H1 (cell line): Measurements from ENCODE around the gene NSUN2. TPM values are rescaled to one million over a fixed set of nuclear protein-coding genes. Genes with fewer than 3 reads are reported as not detected.

Experiments
- CTCF ChIA-PET: fragments of 300-600 bp; sonication (Branson Sonifier 250); formaldehyde crosslinking; loops from one replicate; lab custom pipeline; 2021; ENCODE audit not compliant: partially characterized antibody; lab: Charles Lee
- POLR2A ChIA-PET: fragments of 300-600 bp; sonication (Branson Sonifier 250); formaldehyde crosslinking; loops from one replicate; lab custom pipeline; 2021; ENCODE audit warnings: inconsistent platforms; ENCODE audit not compliant: partially characterized antibody; lab: Charles Lee
- DNase-seq, 2 experiments: peaks; one replicate each; pipeline versions ENCODE4 v3.0.0 to v3.0.0-alpha.2; 2010 to 2022; ENCODE audit warnings: low spot score in 2 of 2, low read depth in 1 of 2, mixed read lengths in 1 of 2
- FAIRE-seq: peaks from 2 replicates; lab custom pipeline; 2011; peaks lifted over from hg19 to GRCh38; lab: Jason Lieb, UNC
- H2AFZ ChIP-seq: 2 replicates; pipeline ENCODE4 v1.8.1; 2012; ENCODE audit warnings: low read length, inconsistent platforms
- H2AK5ac ChIP-seq: 2 replicates; pipeline ENCODE4 v1.6.1; 2013; ENCODE audit warnings: low read depth, low read length
- H2BK120ac ChIP-seq: replicated peaks from 2 replicates; pipeline ENCODE3; 2013; ENCODE audit warnings: low read depth, low read length, inconsistent platforms
- H2BK12ac ChIP-seq: 2 replicates; pipeline ENCODE4 v1.6.1; 2013; ENCODE audit warnings: low read depth, low read length
- H2BK15ac ChIP-seq: 2 replicates; pipeline ENCODE4 v1.6.1; 2013; ENCODE audit warnings: low read length
- H2BK20ac ChIP-seq: 2 replicates; pipeline ENCODE4 v1.6.1; 2013; ENCODE audit warnings: low read length
- H2BK5ac ChIP-seq: 2 replicates; pipeline ENCODE4 v1.6.1; 2013; ENCODE audit warnings: low read depth, low read length
- H3K14ac ChIP-seq: 2 replicates; pipeline ENCODE4 v1.6.1; 2013; ENCODE audit warnings: inconsistent platforms; ENCODE audit not compliant: insufficient read length
- H3K18ac ChIP-seq: 2 replicates; pipeline ENCODE4 v1.6.1; 2013; ENCODE audit warnings: low read length; ENCODE audit errors: extremely low read depth
- H3K23ac ChIP-seq: 2 replicates; pipeline ENCODE4 v1.6.1; 2013; ENCODE audit warnings: inconsistent platforms; ENCODE audit not compliant: insufficient read length
- H3K23me2 ChIP-seq: 2 replicates; pipeline ENCODE4 v1.6.1; 2013; ENCODE audit warnings: low read depth, low read length
- H3K27ac ChIP-seq: 2 replicates; pipeline ENCODE4 v1.6.1; 2011; ENCODE audit warnings: low read depth, low read length, inconsistent platforms
- H3K27me3 ChIP-seq, 4 experiments: replicated peaks in 1 of 4; 1 replicate in 1 of 4; 2 replicates in 3 of 4; pipeline versions ENCODE4 v1.6.1 to v1.8.1; 2011 to 2013; ENCODE audit warnings: low read length in 3 of 4, mild to moderate bottlenecking in 3 of 4, inconsistent platforms in 2 of 4, mixed read lengths in 2 of 4, moderate library complexity in 1 of 4; ENCODE audit not compliant: control insufficient read depth in 3 of 4, insufficient read depth in 3 of 4; ENCODE audit errors: extremely low read depth in 1 of 4
- H3K36me3 ChIP-seq, 4 experiments: 2 replicates each; pipeline versions ENCODE4 v1.6.1 to v1.8.1; 2011 to 2013; ENCODE audit warnings: mild to moderate bottlenecking in 4 of 4, low read length in 3 of 4, moderate library complexity in 2 of 4, control low read depth in 1 of 4, inconsistent platforms in 1 of 4; ENCODE audit not compliant: insufficient read depth in 4 of 4, control insufficient read depth in 2 of 4
- H3K4ac ChIP-seq: replicated peaks from 2 replicates; pipeline ENCODE3; 2013; ENCODE audit warnings: low read length, low read depth, mixed read lengths, inconsistent platforms; ENCODE audit not compliant: insufficient read length
- H3K4me1 ChIP-seq, 4 experiments: replicated peaks in 1 of 4; 1 replicate in 1 of 4; 2 replicates in 3 of 4; pipeline versions ENCODE4 v1.6.1 to v1.8.1; 2011 to 2013; ENCODE audit warnings: low read length in 3 of 4, inconsistent platforms in 2 of 4, mixed read lengths in 1 of 4; ENCODE audit not compliant: insufficient read depth in 4 of 4, control insufficient read depth in 3 of 4
- H3K4me2 ChIP-seq, 2 experiments: 2 replicates each; pipeline versions ENCODE4 v1.6.1 to v1.8.1; 2011 to 2013; ENCODE audit warnings: low read depth in 2 of 2, low read length in 2 of 2, control low read depth in 1 of 2, inconsistent platforms in 1 of 2, mild to moderate bottlenecking in 1 of 2; ENCODE audit not compliant: insufficient read depth in 1 of 2
- H3K4me3 ChIP-seq, 4 experiments: fragments of 200-600, 300-600 bp in 1 of 4; sonication (generic), shearing (Covaris generic), sonication (Bioruptor Twin) in 1 of 4; 2 replicates each; pipeline versions ENCODE4 v1.5.1 to v1.8.1; 2011 to 2016; ENCODE audit warnings: low read length in 4 of 4, low read depth in 3 of 4, control low read depth in 2 of 4, inconsistent platforms in 2 of 4, mild to moderate bottlenecking in 2 of 4, mixed read lengths in 1 of 4, moderate library complexity in 1 of 4; ENCODE audit not compliant: insufficient read depth in 2 of 4; ENCODE audit errors: extremely low read depth in 1 of 4
- H3K56ac ChIP-seq: replicated peaks from 2 replicates; pipeline ENCODE3; 2013; ENCODE audit warnings: low read depth, mild to moderate bottlenecking, mixed read lengths, low read length, inconsistent platforms; ENCODE audit not compliant: insufficient read length
- H3K79me1 ChIP-seq: 2 replicates; pipeline ENCODE4 v1.6.1; 2013; ENCODE audit warnings: low read depth, low read length, control low read depth
- H3K79me2 ChIP-seq, 2 experiments: 2 replicates each; pipeline versions ENCODE4 v1.6.1 to v1.8.1; 2012 to 2013; ENCODE audit warnings: low read length in 2 of 2, mild to moderate bottlenecking in 2 of 2, inconsistent platforms in 1 of 2; ENCODE audit not compliant: insufficient read depth in 2 of 2, control insufficient read depth in 1 of 2
- H3K9ac ChIP-seq, 4 experiments: replicated peaks in 1 of 4; 1 replicate in 1 of 4; 2 replicates in 3 of 4; pipeline versions ENCODE4 v1.6.1 to v1.8.1; 2011 to 2013; ENCODE audit warnings: low read depth in 3 of 4, low read length in 3 of 4, control low read depth in 2 of 4, mild to moderate bottlenecking in 2 of 4, moderate library complexity in 2 of 4, inconsistent platforms in 1 of 4; ENCODE audit errors: extremely low read depth in 1 of 4
- H3K9me3 ChIP-seq, 2 experiments: 2 replicates each; pipeline versions ENCODE4 v1.6.1 to v1.8.1; 2012 to 2013; ENCODE audit warnings: mild to moderate bottlenecking in 2 of 2, moderate library complexity in 2 of 2, control low read depth in 1 of 2, inconsistent platforms in 1 of 2, low read depth in 1 of 2, low read length in 1 of 2, mixed read lengths in 1 of 2; ENCODE audit not compliant: insufficient read depth in 2 of 2
- H4K20me1 ChIP-seq, 2 experiments: replicated peaks in 1 of 2; 2 replicates each; pipeline versions ENCODE3 to v1.8.1; 2011 to 2013; ENCODE audit warnings: inconsistent platforms in 2 of 2, low read length in 2 of 2, mild to moderate bottlenecking in 1 of 2; ENCODE audit not compliant: insufficient read depth in 2 of 2, control insufficient read depth in 1 of 2
- H4K5ac ChIP-seq: 2 replicates; pipeline ENCODE4 v1.6.1; 2013; ENCODE audit warnings: low read length, low read depth, mixed read lengths, inconsistent platforms; ENCODE audit not compliant: insufficient read length
- H4K8ac ChIP-seq: 2 replicates; pipeline ENCODE4 v1.8.0; 2013; ENCODE audit warnings: mild to moderate bottlenecking, moderate library complexity, low read length, inconsistent platforms; ENCODE audit not compliant: insufficient read depth; ENCODE audit errors: extremely low read depth
- H4K91ac ChIP-seq: replicated peaks from 2 replicates; pipeline ENCODE3; 2013; ENCODE audit warnings: low read length, mixed read lengths, inconsistent platforms; ENCODE audit not compliant: insufficient read length
- BACH1 ChIP-seq: IDR thresholded peaks from 2 replicates; pipeline ENCODE4 v1.6.1; 2012; ENCODE audit warnings: low read length, improper control_type of control experiment
- CEBPB ChIP-seq: IDR thresholded peaks from 2 replicates; pipeline ENCODE4 v1.6.1; 2012; ENCODE audit warnings: low read depth, low read length
- CTBP2 ChIP-seq: IDR thresholded peaks from 2 replicates; pipeline ENCODE4 v1.7.0; 2011; ENCODE audit warnings: borderline replicate concordance, mild to moderate bottlenecking, moderate library complexity, mixed read lengths, low read length; ENCODE audit not compliant: insufficient read depth, insufficient read length
- SP2 ChIP-seq: IDR thresholded peaks from 2 replicates; pipeline ENCODE4 v1.6.1; 2012; ENCODE audit warnings: mild to moderate bottlenecking, low read length, inconsistent platforms
- TAF7 ChIP-seq: optimal IDR thresholded peaks from 2 replicates; pipeline ENCODE3; 2011; ENCODE audit warnings: low read depth, mild to moderate bottlenecking, inconsistent platforms, low read length, moderate library complexity, borderline replicate concordance
- WGBS, 2 experiments: shearing (Covaris generic) in 1 of 2; methylation state at CpG; one replicate each; pipeline versions ENCODE4 v1.1.6 to v1.1.7; 2013 to 2015; ENCODE audit warnings: low lambda C conversion rate in 2 of 2, mixed read lengths in 2 of 2, inconsistent platforms in 1 of 2, low coverage in 1 of 2, missing lambda C conversion rate in 1 of 2; ENCODE audit not compliant: insufficient replicate concordance in 2 of 2, insufficient coverage in 1 of 2, insufficient read length in 1 of 2; ENCODE audit errors: extremely low coverage in 1 of 2, missing lambda C conversion rate in 1 of 2; 5-methylcytosine and 5-hydroxymethylcytosine counted together
- polyA plus RNA-seq, 7 experiments: library from polyadenylated mRNA; depleted of rRNA in 3 of 7; stranded (reverse) in 5 of 7; unstranded in 2 of 7; fragments of >200 nt in 5 of 7; fragments of 200-250 nt in 2 of 7; gene quantifications; 1 replicate in 5 of 7; 2 replicates in 1 of 7; 4 replicates in 1 of 7; pipeline versions ENCODE4 v1.2.1 to v1.2.3, GENCODE V29; 2011 to 2013; ENCODE audit warnings: missing spikeins in 2 of 7, mixed read lengths in 2 of 7
- total RNA-seq: library from RNA; stranded (reverse); fragmentation: NEBNext Ultra II Directional; extraction: Animal tissue kit (Norgen Biotek cat#: 25700); gene quantifications from 2 replicates; pipeline ENCODE4 v1.2.1, GENCODE V29; 2021

NSUN2 gene
- total and polyA plus RNA-seq, 2 of the 8 experiments (the other 6 are each of a cell fraction or from before 2014, with no cell fraction given), result 47.3 to 94.7 TPM

DNA sequence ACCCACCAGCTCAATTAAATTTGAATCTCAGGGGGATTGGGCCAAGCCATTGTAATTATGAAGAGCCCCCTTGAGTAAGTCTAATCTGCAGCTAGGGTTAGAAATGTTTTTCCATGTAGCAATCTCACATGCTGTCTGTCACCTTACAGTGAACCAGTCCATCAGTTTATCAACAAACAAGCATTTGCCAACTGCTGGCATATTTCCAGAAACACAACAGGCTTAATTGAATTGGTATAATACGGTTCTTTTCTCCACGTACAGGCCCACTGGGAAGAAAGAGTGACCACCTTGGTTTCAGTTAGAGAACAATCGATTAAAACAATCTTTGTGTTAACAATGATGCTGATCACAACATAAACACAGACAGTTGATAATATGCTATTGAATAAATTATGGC, 67.4 kb downstream of the NSUN2 start:
- no peak overlapping the region for H3K56ac ChIP-seq
- H2BK12ac ChIP-seq, result no peak overlapping the region
- H2BK5ac ChIP-seq, result no peak overlapping the region
- no peak overlapping the region for H3K23ac ChIP-seq
- H2BK120ac ChIP-seq, result no peak overlapping the region
- no peak overlapping the region for H2AFZ ChIP-seq
- no peak overlapping the region for H2AK5ac ChIP-seq
- no peaks in the 10 kb centered on the region for H3K36me3 ChIP-seq
- H3K9me3 ChIP-seq, result no peaks in the 10 kb centered on the region
- ChIA-PET CTCF (interaction anchor here (0.6 to 0.7 kb wide), 2 partner anchors 159 to 290 kb away, joined by 3 read pairs; no protein-coding TSS in a partner anchor), POLR2A (no interaction called here)
- no peak overlapping the region for H4K8ac ChIP-seq
- no peaks in the 10 kb centered on the region for H3K79me1 ChIP-seq
- no peaks in the 10 kb centered on the region for H3K4me1 ChIP-seq
- H3K18ac ChIP-seq, result no peak overlapping the region
- 84% methylated on average over 3 of the region's 3 CpGs; no CpG with 5 or more reads in 1 of the 2 experiments for WGBS, 2 experiments
- no peak overlapping the region for H3K4me2 ChIP-seq
- H3K79me2 ChIP-seq, result no peaks in the 10 kb centered on the region
- no peaks in the 10 kb centered on the region for H3K27me3 ChIP-seq
- H3K14ac ChIP-seq, result no peak overlapping the region
- no peak for TF ChIP-seq CEBPB
- TF ChIP-seq SP2, result no peak
- TF ChIP-seq BACH1, result no peak
- no peak for TF ChIP-seq CTBP2
- TF ChIP-seq TAF7, result no peak
- no peak overlapping the region for H4K5ac ChIP-seq
- H3K9ac ChIP-seq, result no peak overlapping the region
- no peaks in the 10 kb centered on the region for H4K20me1 ChIP-seq
- DNase-seq (no peak), FAIRE-seq (no peak)
- H2BK15ac ChIP-seq, result no peak overlapping the region
- H3K4ac ChIP-seq, result no peak overlapping the region
- no peak overlapping the region for H3K4me3 ChIP-seq
- H4K91ac ChIP-seq, result no peak overlapping the region
- no peak overlapping the region for H2BK20ac ChIP-seq
- H3K23me2 ChIP-seq, result no peaks in the 10 kb centered on the region
- no peak overlapping the region for H3K27ac ChIP-seq
